Stimulated activated CD4-positive, alpha-beta T cell treated with anti-CD3 and anti-CD28 coated beads, TNF-alpha, amount 100 ng/mL, for 4 hours (primary cell): ENCODE results near the gene VPS18.

Experiments
- DNase-seq, 3 experiments: peaks; one replicate each; pipeline ENCODE4 v3.0.0-alpha.2; 2020; ENCODE audit warnings: low read depth in 3 of 3

Gene VPS18

DNA sequence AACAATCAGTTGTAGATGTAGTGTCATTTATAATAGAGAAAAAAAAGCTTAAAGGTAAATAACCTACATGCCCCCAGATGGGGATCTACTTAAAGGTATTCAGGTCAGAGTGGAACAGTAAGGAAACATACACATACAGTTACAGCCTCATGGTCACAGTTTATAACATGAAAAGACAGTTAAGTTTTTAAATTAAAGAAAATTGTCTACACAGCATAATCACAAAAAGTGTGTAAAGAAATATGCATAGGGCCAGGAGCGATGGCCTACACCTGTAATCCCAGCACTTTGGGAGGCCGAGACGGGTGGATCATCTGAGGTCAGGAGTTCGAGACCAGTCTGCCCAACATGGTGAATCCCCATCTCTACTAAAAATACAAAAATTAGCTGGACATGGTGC, 27.1 kb upstream of the VPS18 start:
- DNase-seq = no peak

GRCh38 chr15:40869686-40870085, 24.6 kb upstream of the VPS18 start:
- no peak for DNase-seq

DNA sequence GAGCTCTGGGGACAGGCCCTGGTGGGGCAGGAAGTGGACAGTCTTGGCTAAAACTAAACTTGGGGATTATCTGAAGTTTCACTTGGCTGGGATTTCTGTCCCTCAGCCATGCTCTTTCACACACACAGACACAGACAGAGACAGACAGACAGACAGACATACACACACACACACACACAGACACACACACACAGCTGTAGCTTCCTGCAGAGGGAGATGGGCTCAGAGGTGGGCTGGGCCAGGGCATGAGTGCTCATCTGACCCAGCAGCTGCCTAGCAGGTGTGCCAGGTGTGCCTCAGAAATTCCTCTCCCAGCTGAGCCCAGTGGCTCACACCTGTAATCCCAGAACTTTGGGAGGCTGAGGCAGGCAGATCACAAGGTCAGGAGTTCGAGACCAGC, 23.5 kb upstream of the VPS18 start:
- DNase-seq = no peak

DNA sequence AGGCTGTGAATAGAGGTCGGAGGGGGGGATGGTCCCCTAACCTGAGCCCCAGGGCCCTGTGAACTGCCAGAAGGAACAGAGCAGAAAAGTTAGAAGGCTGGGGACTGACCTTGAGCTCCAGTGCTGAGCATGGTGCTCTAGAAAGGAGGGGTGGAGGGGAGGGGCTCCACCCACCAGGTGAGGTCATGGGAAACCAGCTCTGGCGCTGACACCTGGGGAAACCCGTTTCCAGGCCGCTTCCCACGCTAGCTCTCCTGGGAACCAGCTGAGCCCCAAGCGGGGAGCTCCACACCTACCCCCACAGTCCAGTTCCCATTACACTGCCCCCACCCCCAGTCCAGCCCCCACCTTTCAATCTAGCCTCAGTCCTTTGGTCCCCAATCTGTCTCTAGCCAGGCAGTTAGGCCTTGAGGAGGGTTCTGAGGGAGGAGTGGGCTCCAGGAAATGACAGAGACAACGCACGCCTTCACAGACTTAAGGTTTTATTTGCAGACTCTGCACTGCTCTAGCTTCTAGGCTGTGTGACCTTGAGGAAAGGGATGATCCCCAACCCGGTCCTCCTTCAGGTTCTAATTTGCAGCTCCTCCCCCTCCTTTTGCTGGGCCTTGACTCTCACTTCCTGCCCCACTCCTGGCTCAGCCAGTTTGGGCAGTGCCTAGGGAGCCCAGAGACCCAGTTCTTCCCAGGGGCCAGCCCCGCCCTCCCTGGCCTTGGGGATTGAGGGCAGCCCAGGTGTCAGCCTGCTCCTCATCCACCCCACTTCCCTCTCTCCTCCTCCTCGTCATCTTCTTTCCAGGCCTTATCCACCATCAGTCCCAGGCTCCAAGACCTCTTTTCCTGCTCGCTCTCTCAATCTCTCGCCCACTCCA, 22.3 kb upstream of the VPS18 start:
- peak in 1 of 3 experiments; percentile 27 for DNase-seq

DNA sequence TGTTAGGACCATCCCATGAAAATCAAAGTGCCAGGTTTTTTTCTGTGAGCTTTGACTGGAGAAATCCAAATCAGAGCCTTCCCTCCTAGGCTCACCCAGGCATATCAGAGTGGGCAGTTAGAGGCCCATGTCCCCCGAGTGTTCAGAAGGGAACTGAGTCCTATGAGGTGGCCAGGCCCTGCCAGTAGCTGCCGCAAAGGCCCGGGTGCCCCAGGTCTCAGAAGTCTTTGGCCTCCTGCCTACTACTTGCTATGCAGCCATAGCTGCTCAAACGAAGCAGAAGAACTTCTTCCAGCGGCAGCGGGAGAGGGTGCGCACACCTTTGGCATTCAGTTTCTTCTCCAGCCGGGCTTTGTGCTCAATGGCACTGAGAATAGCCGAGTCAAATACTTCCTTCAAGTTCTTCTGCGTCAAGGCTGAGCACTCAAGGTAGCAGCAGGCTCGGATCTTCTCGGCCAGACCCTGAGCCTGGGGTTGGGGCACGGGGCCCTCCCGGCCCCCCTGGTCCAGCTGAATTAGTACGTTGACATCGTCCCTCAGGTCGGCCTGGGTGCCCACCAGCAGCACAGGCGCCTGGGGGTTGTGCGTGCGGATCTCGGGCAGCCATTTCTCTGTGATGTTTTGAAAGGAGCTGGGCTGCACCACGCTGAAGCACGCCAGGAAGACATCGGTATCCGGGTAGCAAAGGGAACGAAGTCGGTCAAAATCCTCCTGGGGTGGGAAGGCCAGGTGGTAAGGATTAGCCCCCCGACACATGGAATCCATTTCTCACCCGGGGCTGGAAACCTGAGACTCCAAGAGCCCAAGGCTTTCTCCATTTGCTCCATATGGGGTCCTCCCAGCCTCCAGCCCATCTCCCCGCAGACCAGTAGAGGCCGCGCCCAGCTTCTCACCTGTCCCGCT, 21.2 kb upstream of the VPS18 start:
- DNase-seq = no peak

DNA sequence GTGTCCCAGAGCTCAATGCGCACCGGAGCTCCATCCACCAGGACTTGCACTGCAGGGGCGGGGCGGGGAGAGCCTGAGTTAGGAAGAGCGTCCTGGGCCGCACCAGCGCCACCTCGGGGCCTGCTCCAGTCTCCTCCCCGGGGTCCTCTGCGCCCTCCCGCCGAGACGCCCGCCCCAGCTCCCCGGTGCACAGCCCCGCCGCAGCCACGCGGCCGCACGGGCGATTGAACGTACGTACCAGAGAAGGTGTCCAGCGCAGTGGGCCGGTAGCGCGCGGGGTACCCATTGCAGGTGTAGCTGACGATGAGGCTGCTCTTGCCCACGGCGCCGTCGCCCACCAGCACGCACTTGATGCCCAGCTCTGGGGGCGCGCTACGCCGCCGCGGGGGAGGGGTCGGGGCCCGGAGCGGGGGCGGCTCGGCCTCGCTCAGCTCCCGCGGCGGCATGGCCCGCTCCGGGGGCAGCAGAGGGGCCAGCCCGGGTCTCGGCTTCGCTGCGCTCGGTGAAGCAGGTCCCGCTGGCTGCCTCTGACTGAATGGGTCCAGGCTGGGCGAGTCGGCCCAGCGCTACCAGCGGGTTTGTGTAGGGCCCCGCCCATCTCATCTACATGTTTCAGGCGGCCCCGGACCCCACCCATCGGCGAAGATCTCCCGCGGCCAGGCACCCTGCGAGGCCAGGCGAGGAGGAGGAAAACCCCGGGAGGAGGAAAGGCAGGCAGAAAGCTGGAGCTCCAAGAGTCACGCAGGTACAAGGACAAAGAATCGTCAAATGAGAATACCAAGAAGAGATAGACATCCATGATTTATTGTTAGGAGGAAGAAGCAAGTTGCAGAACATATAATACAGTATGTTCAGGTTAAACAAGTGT, 20.3 kb upstream of the VPS18 start, which contains the start of gene RHOV:
Gene RHOV, minus strand, starts transcription at position 541 of the 868 bp plus-strand sequence. Its CDS starts 95 bp downstream, at position 446.
- peak in 2 of 3 experiments; percentile 36 to 37 for DNase-seq

DNA sequence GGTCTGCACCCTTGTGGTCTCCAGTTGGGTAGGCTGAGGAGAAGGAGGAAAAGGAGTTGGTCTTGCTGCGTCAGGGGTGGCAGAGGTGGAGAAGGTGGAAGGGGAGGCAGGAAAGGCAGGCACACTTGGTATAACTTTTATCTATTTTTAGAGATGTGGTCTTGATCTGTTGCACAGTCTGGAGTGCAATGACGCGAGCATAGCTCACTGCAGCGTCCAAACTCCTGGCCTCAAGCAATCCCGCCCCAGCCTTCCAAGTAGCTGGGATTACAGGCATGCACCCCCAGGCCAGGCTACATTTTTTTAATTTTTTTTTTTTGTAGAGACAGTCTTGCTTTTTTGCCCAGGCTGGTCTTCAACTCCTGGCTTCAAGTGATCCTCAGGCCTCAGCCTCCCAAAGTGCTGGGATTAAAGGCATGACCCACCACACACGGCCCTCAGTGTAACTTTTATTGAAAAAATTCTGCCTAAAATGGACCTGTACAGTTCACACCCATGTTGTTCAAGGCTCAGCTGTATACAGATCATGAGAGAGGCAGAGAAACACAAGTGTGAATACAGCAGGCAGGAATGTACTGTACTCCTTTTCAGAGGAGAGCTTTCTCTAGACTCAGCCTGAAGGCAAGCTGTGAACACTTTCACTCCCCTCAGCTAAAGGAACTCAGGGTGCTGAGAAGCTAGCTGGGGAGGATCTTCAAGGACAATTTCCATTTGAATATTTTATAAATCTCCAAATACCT, 18.1 kb upstream of the VPS18 start:
- DNase-seq = no peak

DNA sequence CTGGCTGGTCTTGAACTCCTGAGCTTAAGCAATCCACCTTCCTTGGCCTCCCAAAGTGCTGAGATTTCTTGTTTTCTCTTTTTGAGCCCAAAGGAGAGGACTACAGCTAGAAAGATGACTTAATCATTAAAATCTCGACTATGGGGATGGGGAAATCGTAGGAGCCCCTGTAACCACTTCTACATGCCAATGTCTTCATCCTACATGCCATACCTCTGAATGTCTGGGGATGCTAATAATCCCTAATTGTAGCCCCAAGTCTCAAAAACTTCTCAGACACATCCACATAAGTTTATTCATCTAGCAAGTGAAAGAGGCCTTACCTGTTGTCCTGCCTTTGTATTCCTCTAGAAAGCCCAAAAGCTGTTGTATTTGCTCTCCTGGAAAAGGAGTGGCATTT, 16.6 kb upstream of the VPS18 start:
- DNase-seq = no peak

DNA sequence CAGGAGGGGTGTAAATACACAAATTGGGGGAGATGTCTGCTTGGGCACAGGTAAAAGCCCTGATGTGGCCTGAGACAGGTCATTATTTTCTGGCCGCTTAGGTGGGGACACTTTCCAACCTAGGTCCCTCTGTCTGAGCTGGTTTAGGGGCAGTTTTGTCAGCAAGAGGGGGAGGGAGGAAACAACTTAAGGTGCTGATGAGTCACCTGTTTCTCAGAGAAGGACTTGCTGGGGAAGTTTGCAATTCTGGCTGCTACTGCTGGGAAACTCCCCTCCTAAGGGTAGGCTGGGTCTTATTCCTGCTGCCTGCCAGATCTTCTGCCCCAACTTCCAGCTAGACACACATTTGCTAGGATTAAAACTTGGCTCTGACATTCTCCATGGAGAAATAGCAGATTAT, 15.5 kb upstream of the VPS18 start:
- DNase-seq = no peak

DNA sequence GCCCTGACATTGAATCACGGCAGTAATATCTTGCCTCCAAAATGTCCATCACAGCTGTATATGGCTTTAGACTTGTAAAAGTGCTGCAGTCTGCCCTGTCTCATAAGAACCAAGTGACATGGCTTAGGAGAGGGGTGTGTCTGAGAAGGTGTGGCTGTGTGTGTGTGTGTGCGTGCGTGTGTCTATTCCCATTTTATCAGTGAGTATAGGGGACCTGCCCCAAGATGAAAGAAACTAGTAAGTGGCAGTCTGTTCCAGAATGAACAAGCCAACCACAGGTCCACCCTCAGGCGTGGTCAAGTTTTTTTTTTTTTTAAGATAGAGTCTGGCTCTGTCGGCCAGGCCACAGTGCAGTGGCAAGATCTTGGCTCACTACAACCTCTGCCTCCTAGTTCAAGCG, 14.6 kb upstream of the VPS18 start:
- DNase-seq = no peak

DNA sequence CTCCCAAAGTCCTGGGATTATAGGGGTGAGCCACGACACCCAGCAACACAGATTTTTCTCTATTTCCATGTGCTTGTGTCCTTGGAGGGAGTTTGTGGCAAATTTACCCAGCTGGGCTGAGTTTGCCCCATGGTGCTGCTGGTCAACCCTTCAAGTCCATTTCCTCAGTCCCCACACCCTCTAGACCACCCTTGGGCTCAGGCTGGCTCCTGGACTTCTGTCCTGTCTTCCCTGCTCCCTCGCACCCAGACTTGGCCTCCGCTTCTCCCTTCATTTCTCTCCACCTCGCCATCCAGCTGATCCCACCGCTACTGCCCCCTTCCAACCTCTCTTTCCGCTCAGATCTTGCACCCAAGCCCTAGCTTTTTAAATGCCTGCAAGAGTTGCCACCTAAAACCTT, 12.9 kb upstream of the VPS18 start:
- DNase-seq = no peak

DNA sequence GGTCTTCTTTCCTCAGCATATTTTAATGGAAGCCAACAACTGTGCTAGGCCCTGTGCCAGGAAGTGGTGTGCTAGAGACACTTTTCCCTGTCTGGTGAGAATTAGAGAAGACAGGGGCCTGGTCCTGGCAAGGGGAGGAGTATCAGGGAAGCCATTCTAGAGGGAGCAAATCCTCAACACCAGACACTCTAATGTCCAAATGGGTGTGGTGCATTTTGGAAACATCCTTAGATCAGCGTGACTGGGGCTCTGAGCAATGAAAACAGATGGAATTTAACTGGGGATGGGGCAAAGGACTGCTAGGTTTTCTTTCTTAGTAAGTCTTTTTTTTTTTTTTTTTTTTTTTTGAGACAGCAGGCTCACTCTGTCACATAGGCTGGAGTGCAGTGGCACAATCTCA, 7.7 kb upstream of the VPS18 start:
- DNase-seq = no peak

- no peak for DNase-seq
These were observed 5.1 kb upstream of the VPS18 start for GRCh38 chr15:40889112-40889511.

GRCh38 chr15:40891138-40891537, 3.1 kb upstream of the VPS18 start:
- DNase-seq = no peak

GRCh38 chr15:40891810-40892446, 2.3 kb upstream of the VPS18 start:
- DNase-seq = no peak

- no peak for DNase-seq
These were observed 1.7 kb upstream of the VPS18 start for GRCh38 chr15:40892447-40893012.

DNA sequence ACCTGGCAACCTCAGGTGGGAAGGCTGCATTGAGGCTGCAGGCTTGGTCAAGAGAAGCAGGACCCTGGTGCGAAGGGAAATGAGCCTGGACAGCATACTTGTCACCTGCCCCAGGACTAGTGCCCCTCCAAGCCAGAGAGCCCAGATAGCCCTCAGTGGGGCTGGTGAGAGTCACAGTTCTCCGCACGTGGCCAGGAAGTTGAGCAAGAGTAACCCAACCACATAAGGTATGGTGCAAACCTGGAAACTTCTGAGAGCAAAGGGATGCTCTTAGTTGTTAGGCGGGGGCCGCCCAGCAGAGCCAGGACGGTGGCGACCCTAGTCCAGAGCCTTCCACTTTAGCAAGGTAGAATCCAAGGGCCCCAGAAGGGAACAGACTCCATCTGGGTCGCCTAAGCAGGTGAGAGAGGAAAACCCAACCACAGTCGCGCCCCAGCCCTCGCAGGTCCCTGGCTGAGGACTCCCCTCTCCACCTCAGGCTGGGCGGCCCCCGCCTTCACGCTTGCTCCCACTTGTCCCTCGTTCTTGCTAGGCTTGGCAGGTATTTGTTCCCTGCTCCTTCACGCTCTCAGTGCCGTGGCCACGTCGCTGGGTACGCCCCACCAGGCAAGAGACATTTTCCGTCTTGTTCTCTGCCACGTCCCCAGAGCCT, 1.1 kb upstream of the VPS18 start:
- DNase-seq = no peak

DNA sequence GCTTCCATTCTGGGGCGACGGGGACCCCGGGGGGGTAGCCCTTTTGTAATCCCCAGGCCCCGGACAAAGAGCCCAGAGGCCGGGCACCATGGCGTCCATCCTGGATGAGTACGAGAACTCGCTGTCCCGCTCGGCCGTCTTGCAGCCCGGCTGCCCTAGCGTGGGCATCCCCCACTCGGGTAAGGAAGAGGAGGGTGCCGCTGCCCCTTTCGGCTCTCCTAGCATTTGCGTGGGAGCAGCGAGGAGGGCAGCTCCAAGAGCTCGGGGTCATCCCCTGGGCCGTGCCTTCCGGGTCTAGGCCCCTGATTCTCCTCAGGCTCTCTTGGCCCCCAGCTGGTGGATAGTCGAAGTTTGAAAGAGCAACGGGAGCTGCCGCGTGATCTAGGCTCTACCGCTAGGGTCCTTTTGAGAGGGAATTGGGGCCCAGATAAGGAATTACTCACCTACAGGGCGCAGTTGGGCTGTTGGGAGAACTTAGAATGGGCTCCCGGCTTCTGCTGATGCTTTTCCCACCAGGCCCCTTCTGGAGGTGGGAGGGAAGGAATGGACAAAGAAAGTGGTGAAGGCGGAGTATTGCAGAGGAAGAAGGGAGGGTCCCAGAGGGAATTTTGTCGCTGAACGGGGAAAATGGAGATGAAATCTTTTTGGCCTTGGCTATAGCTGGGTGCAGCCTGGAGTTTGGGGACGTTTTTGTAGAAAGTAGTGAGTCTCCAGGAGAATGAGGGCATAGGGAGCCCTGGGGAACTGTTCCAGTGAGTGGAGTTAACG, 615 bp downstream of the VPS18 start:
- DNase-seq = peak in 1 of 3 experiments; percentile 32
